B cell (primary cell): ENCODE results near the gene LNP1. TPM values are rescaled to one million over a fixed set of nuclear protein-coding genes. Genes with fewer than 3 reads are reported as not detected.

ENCODE experiments used
- ATAC-seq: fragments of 200-7000 bp; cut with Tn5 transposase; one replicate; pipeline ENCODE4 v1.10.0; 2021; ENCODE audit warnings: low read depth, mild to moderate bottlenecking, moderate number of reproducible peaks, moderate library complexity
- CTCF ChIA-PET: fragments of 350-600 bp; sonication (Branson Sonifier 250); formaldehyde crosslinking; loops from one replicate; lab custom pipeline; 2021; ENCODE audit warnings: antibody characterized with exemption, inconsistent platforms; lab: Charles Lee
- POLR2A ChIA-PET: fragments of 350-600 bp; sonication (Branson Sonifier 250); formaldehyde crosslinking; loops from one replicate; lab custom pipeline; 2021; ENCODE audit warnings: antibody characterized with exemption; lab: Charles Lee
- DNase-seq: peaks from one replicate; pipeline ENCODE4 v3.0.0; 2013
- H2AFZ ChIP-seq: 2 replicates; pipeline ENCODE4 v1.6.1; 2012; ENCODE audit warnings: mild to moderate bottlenecking, low read depth, low read length; ENCODE audit not compliant: insufficient read depth, poor library complexity, severe bottlenecking
- H3K27ac ChIP-seq, 2 donors: 1 replicate in 1 of 2; 2 replicates in 1 of 2; pipeline ENCODE4 v1.5.1; 2012 to 2013; ENCODE audit warnings: low read length in 2 of 2, mild to moderate bottlenecking in 2 of 2, moderate library complexity in 1 of 2
- H3K27me3 ChIP-seq, 4 experiments: fragments of 200-600 bp in 1 of 4; sonication (generic) in 1 of 4; replicated peaks in 1 of 4; 1 replicate in 2 of 4; 2 replicates in 2 of 4; pipeline versions ENCODE4 v1.6.1 to v1.7.0; 2013 to 2016; ENCODE audit warnings: low read length in 3 of 4, mild to moderate bottlenecking in 2 of 4, mixed read lengths in 1 of 4, moderate library complexity in 1 of 4; ENCODE audit not compliant: insufficient read depth in 4 of 4, control insufficient read depth in 3 of 4; ENCODE audit errors: control extremely low read depth in 1 of 4
- H3K36me3 ChIP-seq, 2 experiments: replicated peaks in 1 of 2; 1 replicate in 1 of 2; 2 replicates in 1 of 2; pipeline versions ENCODE4 v1.6.1 to v1.7.1; 2013; ENCODE audit warnings: low read length in 1 of 2; ENCODE audit not compliant: insufficient read depth in 2 of 2, control insufficient read depth in 1 of 2; ENCODE audit errors: control extremely low read depth in 1 of 2, extremely low read depth in 1 of 2
- H3K4me1 ChIP-seq, 2 donors: fragments of 200-600 bp in 1 of 2; sonication (generic) in 1 of 2; 1 replicate in 1 of 2; 2 replicates in 1 of 2; pipeline versions ENCODE4 v1.5.1 to v1.6.1; 2013 to 2017; ENCODE audit warnings: low read length in 2 of 2; ENCODE audit not compliant: control insufficient read depth in 2 of 2, insufficient read depth in 2 of 2
- H3K4me2 ChIP-seq: replicated peaks from 2 replicates; pipeline ENCODE3; 2012; ENCODE audit warnings: mild to moderate bottlenecking, low read depth, low read length; ENCODE audit not compliant: poor library complexity, severe bottlenecking
- H3K4me3 ChIP-seq, 5 experiments: fragments of 200-600 bp in 1 of 5; sonication (generic) in 1 of 5; 1 replicate in 3 of 5; 2 replicates in 2 of 5; pipeline versions ENCODE4 v1.5.1 to v1.7.0; 2011 to 2016; ENCODE audit warnings: low read length in 4 of 5, mild to moderate bottlenecking in 4 of 5, low read depth in 2 of 5, control low read depth in 1 of 5, moderate library complexity in 1 of 5; ENCODE audit not compliant: insufficient read depth in 1 of 5; ENCODE audit errors: control extremely low read depth in 1 of 5, extremely low read depth in 1 of 5
- H3K79me2 ChIP-seq: fragments of 200-600 bp; sonication (generic); one replicate; pipeline ENCODE4 v1.6.0; 2016; ENCODE audit warnings: low read length; ENCODE audit not compliant: control insufficient read depth, insufficient read depth
- H3K9ac ChIP-seq: fragments of 200-600 bp; sonication (generic); 2 replicates; pipeline ENCODE4 v1.6.1; 2017; ENCODE audit warnings: mild to moderate bottlenecking, low read length, moderate library complexity
- H3K9me3 ChIP-seq, 3 donors: one replicate each; pipeline versions ENCODE4 v1.6.1 to v1.7.1; 2013; ENCODE audit warnings: low read length in 2 of 3; ENCODE audit not compliant: control insufficient read depth in 2 of 3, insufficient read depth in 1 of 3; ENCODE audit errors: control extremely low read depth in 1 of 3
- H4K20me1 ChIP-seq: 2 replicates; pipeline ENCODE4 v1.6.0; 2012; ENCODE audit warnings: mild to moderate bottlenecking, low read length; ENCODE audit not compliant: insufficient read depth, control insufficient read depth, poor library complexity, severe bottlenecking
- H3K27ac Mint-ChIP-seq: one replicate; pipeline ENCODE4 v1.8.0; 2021; ENCODE audit warnings: mixed read lengths
- H3K27me3 Mint-ChIP-seq: one replicate; pipeline ENCODE4 v1.8.0; 2021; ENCODE audit warnings: mixed read lengths
- H3K4me1 Mint-ChIP-seq: one replicate; pipeline ENCODE4 v1.8.0; 2021; ENCODE audit warnings: mixed read lengths
- H3K4me3 Mint-ChIP-seq: one replicate; pipeline ENCODE4 v1.8.0; 2021; ENCODE audit warnings: mixed read lengths
- H3K9me3 Mint-ChIP-seq: one replicate; pipeline ENCODE4 v1.8.0; 2022; ENCODE audit warnings: mixed read lengths; ENCODE audit not compliant: insufficient read depth
- EZH2 ChIP-seq: IDR thresholded peaks from 2 replicates; pipeline ENCODE4 v1.6.1; 2012; ENCODE audit warnings: borderline replicate concordance, low read depth, mild to moderate bottlenecking, moderate library complexity, low read length; ENCODE audit not compliant: insufficient read depth, poor library complexity, severe bottlenecking
- WGBS: methylation state at CpG from one replicate; pipeline ENCODE4 v1.1.5; 2013; ENCODE audit warnings: missing lambda C conversion rate; ENCODE audit not compliant: insufficient coverage; 5-methylcytosine and 5-hydroxymethylcytosine counted together
- intact Hi-C: fragments of 100-400 bp; cut with micrococcal nuclease; formaldehyde crosslinking; loops from one replicate; pipeline ENCODE4 v1.10.0; 2022
- polyA plus RNA-seq: library from polyadenylated mRNA; depleted of rRNA; stranded (reverse); fragments of >200 nt; gene quantifications from 2 replicates; pipeline ENCODE4 v1.2.3, GENCODE V29; 2012
- total RNA-seq, 2 donors: library from RNA; stranded (reverse); fragments of 120-200 nt in 1 of 2; gene quantifications; 1 replicate in 1 of 2; 2 replicates in 1 of 2; pipeline versions ENCODE4 v1.2.3 to v1.2.4, GENCODE V29; 2013 to 2022
- TF ChIP-seq, protein P1 (sequence below): fragments of 200-600 bp; IDR thresholded peaks from one replicate; pipeline ENCODE4 v1.8.0; 2022; ENCODE audit warnings: antibody characterized with exemption, mild to moderate bottlenecking

The LNP1 gene
- total and polyA plus RNA-seq, 2 donors (not counting 1 experiment from before 2014, with no cell fraction given) = 0.39 to 1.9 TPM

DNA sequence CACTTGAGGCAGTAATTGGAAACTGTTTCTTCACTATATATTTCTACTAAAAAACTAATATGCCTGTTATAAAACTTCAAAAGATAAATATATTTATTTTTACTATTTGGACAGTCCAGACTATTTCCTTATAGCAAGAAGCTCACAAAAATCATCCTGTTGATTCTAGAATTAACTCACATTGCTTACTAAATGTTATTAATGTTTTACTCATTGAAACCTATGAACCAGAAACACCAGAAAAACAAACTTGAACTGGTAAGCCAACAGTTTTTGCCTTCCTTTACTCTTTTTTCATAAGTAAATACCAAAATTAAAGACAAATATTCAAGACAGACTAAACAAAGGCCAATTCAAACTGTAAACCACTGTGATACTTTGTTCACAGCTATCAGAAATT, 26.8 kb upstream of the LNP1 start:
- Histone ChIP-seq H3K36me3 (peaks cover 12 to 49% of the 10 kb centered on the region in 2 experiments), H3K4me2 (no peak overlapping the region), H3K27ac (no peak overlapping the region), H2AFZ (no peak overlapping the region), H3K4me1 (no peaks in the 10 kb centered on the region), H3K79me2 (no peaks in the 10 kb centered on the region), H3K27me3 (no peaks in the 10 kb centered on the region), H3K4me3 (no peak overlapping the region), H3K9ac (no peak overlapping the region), H4K20me1 (no peaks in the 10 kb centered on the region), H3K9me3 (no peaks in the 10 kb centered on the region)
- Mint-ChIP-seq H3K4me1 (no peaks in the 10 kb centered on the region), H3K9me3 (no peaks in the 10 kb centered on the region), H3K27me3 (no peaks in the 10 kb centered on the region), H3K4me3 (no peak overlapping the region), H3K27ac (no peak overlapping the region)
- TF ChIP-seq, protein P1, sequence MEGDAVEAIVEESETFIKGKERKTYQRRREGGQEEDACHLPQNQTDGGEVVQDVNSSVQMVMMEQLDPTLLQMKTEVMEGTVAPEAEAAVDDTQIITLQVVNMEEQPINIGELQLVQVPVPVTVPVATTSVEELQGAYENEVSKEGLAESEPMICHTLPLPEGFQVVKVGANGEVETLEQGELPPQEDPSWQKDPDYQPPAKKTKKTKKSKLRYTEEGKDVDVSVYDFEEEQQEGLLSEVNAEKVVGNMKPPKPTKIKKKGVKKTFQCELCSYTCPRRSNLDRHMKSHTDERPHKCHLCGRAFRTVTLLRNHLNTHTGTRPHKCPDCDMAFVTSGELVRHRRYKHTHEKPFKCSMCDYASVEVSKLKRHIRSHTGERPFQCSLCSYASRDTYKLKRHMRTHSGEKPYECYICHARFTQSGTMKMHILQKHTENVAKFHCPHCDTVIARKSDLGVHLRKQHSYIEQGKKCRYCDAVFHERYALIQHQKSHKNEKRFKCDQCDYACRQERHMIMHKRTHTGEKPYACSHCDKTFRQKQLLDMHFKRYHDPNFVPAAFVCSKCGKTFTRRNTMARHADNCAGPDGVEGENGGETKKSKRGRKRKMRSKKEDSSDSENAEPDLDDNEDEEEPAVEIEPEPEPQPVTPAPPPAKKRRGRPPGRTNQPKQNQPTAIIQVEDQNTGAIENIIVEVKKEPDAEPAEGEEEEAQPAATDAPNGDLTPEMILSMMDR = no peak
- TF ChIP-seq EZH2 = no peak
- CTCF ChIA-PET = no interaction called here
- DNase-seq = no peak
- intact Hi-C loops = no loop called here
- no peak for ATAC-seq
- POLR2A ChIA-PET = no interaction called here

DNA sequence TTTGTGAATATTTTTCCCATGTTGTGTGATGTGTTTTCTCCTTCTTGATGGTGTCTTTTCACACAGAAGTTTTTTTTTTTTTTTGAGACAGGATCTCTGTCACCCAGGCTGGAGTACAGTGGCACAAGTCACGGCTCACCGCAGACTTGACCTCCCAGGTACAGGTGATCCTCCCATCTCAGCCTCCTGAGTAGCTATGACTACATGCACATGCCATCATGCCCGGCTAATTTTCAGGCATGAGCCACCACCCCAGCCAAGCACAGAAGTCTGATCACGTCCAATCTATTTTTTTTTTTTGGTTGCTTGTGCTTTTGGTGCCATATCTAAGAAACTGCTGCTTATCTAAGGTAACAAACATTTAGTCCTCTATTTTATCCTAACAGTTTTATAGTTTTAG, 25.0 kb upstream of the LNP1 start:
- TF ChIP-seq, protein P1 = no peak
- no peak for TF ChIP-seq EZH2
- Histone ChIP-seq H3K4me2 (no peak overlapping the region), H3K9me3 (no peaks in the 10 kb centered on the region), H3K4me1 (no peaks in the 10 kb centered on the region), H2AFZ (no peak overlapping the region), H3K9ac (no peak overlapping the region), H3K36me3 (peaks cover 8 to 52% of the 10 kb centered on the region in 2 experiments), H3K27me3 (no peaks in the 10 kb centered on the region), H3K27ac (no peak overlapping the region), H4K20me1 (no peaks in the 10 kb centered on the region), H3K79me2 (no peaks in the 10 kb centered on the region), H3K4me3 (no peak overlapping the region)
- ChIA-PET POLR2A (no interaction called here), CTCF (no interaction called here)
- WGBS = 100% methylated on average over 3 of the region's 4 CpGs
- H3K4me3 Mint-ChIP-seq = no peak overlapping the region
- H3K27me3 Mint-ChIP-seq = no peaks in the 10 kb centered on the region
- H3K9me3 Mint-ChIP-seq = no peaks in the 10 kb centered on the region
- no peaks in the 10 kb centered on the region for H3K4me1 Mint-ChIP-seq
- no peak overlapping the region for H3K27ac Mint-ChIP-seq
- DNase-seq = no peak
- intact Hi-C loops = no loop called here
- ATAC-seq = no peak
